ENCODE results near the gene CLASP1.
"Not testable (repeated sequence)": the region's sequence is repeated elsewhere in the genome, so short reads cannot be mapped to it uniquely, and the experiment has no call there.

CLASP1 gene

DNA sequence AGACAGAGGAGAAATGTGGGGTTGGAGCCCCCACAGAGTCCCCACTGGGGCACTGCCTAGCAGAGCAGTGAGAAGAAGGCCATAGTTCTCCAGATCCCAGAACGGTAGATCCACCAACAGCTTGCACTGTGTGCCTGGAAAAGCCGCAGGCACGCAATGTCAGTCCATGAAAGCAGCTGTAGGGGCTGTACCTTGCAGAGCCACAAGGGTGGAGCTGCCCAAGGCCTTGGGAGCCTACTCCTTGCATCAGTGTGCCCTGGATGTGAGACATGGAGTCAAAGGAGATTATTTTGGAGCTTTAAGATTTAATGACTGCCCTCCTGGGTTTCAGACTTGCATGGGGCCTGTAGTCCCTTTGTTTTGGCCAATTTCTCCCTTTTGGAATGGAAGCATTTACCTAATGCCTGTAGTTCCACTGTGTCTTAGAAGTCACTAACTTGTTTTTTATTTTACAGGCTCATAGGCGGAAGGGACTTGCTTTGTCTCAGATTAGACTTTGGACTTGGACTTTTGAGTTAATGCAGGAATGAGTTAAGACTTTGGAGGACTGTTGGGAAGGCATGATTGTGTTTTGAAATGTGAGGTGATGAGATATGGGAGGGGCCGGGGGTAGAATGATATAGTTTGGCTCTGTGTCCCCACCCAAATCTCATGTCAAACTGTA is 274.7 kb downstream of the CLASP1 start:
- DNase-seq (ENCODE audit: low read depth, low spot score) = not testable (repeated sequence)

DNA sequence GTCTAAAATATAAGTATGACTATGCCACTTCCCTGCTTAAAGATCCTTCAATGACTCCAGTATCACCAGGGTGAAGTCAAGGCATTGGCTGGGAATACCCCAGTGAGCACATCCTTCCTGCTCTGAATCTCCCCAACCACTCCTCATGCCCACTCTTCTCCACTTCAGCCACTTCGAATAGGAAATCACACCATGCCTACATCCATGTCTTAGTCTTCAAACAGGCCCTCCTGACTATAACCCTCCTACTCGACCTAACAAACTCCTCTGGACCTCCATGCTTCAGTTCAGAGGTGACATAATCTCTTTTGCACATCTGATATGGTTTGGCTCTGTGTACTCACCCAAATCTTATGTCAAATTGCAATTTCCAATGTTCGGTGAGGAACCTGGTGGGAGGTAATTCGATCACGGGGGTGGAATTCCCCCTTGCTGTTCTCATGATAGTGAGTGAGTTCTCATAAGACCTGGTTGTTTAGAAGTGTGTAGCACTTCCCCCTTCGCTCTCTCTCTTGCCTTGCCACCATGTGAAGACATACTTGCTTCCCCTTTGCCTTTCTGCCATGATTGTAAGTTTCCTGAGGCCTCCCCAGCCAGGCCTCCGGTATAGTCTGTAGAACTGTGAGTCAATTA is 276.4 kb downstream of the CLASP1 start:
- DNase-seq (ENCODE audit: low read depth, low spot score) = no peak

GRCh38 chr2:121372082-121372481 is 277.2 kb downstream of the CLASP1 start:
- no peak for DNase-seq (ENCODE audit: low read depth, low spot score)

DNA sequence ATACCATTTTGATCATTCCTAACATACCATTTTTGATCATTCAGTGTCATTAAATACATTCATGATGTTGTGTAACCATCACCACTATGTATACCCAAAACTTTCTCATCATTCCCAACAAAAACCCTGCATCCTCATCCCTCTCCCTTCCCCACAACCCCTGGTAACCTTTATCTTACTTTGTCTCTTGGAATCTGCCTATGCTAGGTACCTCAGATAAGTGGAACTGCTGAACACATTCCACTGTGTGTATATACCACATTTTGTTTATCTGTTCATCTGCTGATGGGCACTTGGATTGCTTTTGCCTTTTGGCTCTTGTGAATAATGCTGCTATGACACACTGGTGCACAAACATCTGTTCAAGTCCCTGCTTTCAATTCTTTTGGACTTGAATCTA is 280.4 kb downstream of the CLASP1 start:
- DNase-seq (ENCODE audit: low read depth, low spot score) = no peak

- DNase-seq (ENCODE audit: low read depth, low spot score) = no peak
Measured at GRCh38 chr2:121368155-121368554, 281.1 kb downstream of the CLASP1 start.

GRCh38 chr2:121367246-121367900 is 281.9 kb downstream of the CLASP1 start:
- no peak for DNase-seq (ENCODE audit: low read depth, low spot score)

DNA sequence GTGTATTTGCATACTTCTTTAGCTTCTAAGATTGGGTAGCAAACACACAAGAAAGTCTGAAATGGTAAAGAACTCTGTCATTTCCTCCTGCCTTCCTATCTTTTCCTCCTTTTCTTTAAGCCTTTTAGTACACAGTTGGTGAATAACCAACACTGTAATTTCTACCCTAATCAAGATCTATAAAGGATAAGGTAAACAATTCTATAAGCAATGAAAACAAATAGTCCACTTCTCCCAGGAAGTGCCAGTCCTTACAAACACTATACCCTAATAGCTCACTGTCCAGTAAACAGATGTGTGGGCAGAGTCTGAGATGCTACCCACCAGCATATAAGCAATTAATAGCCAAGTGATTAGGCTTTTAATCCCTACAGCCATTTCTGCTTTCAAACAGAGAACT is 283.2 kb downstream of the CLASP1 start:
- DNase-seq (ENCODE audit: low read depth, low spot score) = no peak

DNA sequence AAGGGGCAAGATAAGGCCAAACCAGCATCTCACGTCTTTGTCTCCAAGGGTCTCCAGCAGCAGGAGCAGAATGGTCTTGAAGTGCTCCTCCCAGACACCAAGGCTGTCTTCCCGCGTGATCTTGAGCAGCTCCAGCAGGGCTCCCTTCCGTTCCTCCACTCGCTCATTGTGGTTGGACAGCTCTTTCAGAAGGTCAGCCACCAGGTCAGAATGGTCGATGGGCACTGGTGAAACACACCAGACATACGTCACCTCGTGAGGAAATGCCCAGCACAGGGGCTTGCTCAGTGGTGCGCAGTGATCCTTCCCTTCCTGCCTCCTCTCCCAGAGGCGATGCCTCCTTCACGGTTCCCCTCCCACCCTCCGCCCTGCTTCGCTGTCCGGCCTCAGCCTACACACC is 284.2 kb downstream of the CLASP1 start:
- DNase-seq (ENCODE audit: low read depth, low spot score) = no peak

- DNase-seq (ENCODE audit: low read depth, low spot score) = no peak
Measured at GRCh38 chr2:121363632-121364420, 285.4 kb downstream of the CLASP1 start.

DNA sequence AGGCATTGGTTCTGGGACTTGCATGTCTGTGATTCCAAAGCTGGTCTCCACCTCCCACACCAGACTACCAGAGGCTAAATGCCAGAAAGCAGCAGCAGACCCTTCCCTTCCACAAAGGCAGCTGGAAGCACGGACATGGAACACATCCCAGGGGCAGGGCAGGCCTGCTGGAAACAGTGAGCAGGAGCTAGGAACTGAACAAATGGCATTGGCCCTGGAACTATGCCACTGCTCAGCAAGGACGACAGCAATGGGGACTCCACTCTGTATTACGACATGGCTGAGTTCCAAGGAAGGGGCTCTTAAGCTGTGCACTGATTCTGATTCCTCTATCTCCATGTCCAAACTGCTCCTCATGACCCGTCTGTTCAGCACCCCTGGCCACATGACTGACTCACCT is 286.5 kb downstream of the CLASP1 start:
- DNase-seq (ENCODE audit: low read depth, low spot score) = no peak

DNA sequence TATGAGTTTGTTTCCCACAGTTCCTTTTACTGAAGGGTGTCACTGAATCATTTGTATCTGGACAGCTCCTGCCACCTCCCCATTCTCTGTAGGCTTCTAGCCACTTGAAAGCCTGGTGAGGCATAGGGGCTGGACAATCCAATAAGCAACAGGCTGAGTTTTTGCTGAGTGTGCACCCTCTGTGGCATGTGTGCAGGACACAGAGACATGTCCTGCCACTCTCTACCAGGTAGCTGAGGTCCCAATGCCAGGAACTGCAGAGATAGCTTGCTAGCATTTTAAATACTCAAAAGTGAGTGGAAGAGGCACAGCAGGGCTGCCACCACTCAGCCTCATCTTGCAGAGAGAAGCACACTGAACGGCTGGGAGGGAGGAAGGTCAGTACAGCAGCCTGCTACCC is 287.0 kb downstream of the CLASP1 start:
- DNase-seq (ENCODE audit: low read depth, low spot score) = no peak

- no peak for DNase-seq (ENCODE audit: low read depth, low spot score)
Measured at GRCh38 chr2:121360566-121361300, 288.5 kb downstream of the CLASP1 start.

DNA sequence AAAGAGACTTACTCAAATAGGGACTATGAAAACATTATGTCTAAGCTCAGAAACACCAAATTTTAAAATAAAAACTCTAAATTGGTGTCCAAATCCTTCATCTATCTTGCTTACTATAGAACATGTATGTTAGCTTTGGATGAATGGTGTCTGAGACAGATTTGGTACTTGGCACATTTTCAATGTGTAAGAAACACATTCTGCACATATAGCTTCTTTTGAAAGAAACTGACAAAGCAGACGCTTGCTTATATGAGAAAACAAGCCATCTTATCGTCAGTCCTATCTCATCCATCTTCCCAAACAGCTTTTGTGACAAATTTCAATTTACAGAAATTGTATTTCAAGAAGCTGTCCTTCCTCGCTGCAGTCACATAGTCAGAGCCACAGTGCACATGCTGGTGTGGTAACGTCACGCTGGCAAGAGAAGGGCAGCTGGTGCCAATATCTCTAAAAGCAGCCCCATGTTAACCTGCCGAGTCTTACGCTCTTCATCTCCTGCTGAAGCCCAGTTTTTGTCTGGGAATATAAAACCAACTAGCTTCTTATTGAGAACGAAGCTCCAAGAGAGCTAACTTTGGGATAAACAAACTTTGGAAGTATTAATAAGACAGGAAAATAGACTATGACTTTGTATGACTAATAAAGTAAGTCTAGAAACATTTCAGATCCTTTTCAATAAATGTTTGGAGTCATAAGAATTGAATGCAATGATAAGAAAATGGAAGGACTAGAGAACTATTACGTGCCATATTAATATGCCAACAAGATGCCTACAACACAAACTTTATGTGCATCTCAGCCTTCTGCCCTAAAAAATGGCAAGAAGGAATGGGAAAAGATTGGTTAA is 289.3 kb downstream of the CLASP1 start:
- DNase-seq (ENCODE audit: low read depth, low spot score) = no peak

GRCh38 chr2:121359170-121359569 is 290.1 kb downstream of the CLASP1 start:
- no peak for DNase-seq (ENCODE audit: low read depth, low spot score)

DNA sequence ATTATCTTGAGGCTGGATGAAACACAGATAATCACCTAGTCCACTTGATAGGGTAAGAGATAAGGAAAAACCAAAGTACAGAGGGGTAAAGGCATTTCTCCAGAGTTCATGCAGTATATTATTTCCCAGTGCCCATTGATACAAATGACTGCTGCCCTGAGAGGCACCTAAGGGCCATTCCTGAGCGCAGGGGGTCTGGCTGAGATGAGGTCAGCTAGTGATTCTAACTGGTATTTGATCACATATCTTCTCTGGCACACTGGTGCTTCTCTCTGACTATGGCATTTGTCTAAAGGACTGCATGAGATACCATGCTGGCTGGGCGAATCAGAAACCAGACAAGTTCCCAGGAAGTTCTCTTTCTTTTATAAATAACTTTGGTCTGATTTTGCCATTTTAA is 291.0 kb downstream of the CLASP1 start:
- no peak for DNase-seq (ENCODE audit: low read depth, low spot score)

GRCh38 chr2:121356058-121356640 is 293.1 kb downstream of the CLASP1 start:
- peak; percentile 86 for DNase-seq (ENCODE audit: low read depth, low spot score)

DNA sequence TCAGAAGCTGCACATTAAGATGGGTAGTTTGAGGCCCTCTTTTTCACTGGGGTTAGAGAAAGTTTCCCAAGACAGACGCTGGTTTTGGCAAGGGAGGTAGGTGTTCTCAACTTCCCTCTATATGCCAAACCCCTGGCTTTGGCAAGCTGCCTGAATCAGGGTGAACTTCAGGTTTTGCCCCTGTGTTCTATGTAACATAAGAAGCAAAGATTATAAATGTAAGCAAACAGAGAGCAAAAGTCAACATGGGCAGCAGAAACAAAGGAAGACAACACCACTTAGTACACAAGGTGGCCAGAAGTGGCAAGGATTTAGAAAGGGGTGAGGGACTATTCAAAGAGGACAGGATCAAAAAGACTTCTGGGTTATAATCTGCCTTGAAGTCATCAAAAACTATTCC is 293.8 kb downstream of the CLASP1 start:
- no peak for DNase-seq (ENCODE audit: low read depth, low spot score)

- no peak for DNase-seq (ENCODE audit: low read depth, low spot score)
Measured at GRCh38 chr2:121351521-121352318, 297.5 kb downstream of the CLASP1 start.

DNA sequence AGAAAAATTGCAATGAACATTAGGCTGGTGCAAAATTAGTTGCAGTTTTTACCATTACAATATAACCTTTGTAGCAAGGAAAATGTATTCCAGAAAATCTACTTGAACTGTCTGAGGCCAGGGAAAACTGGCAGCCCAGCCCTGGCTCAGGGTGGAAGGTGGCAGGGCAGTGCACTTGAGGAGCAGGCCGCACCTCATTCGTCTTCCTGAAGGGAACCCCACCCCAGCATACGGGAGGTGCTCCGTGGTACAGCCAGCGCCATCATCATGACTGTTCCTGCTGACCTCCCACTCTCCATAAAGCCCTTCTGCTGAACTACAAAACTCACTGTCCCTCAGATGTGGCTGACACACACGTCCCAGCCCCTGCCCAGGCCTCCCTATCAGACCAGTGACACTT is 298.4 kb downstream of the CLASP1 start:
- DNase-seq (ENCODE audit: low read depth, low spot score) = no peak

DNA sequence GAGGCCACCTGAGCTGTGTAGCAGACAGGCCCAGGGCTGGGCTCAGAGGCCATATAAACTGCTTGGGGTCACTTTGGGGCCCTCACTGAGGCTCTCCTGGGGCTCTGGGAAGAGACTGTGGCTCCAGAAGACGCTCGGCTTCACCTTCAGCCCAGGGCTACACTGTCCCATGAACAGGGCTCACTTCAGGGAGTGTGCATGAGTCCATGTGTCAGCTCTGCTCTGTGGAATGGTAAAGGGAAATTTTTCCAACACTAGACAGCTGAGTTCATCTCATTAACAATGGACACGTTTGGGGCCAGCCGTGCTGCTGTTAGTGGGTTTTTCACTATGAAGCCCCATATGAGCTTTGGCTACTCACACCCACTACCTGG is 298.9 kb downstream of the CLASP1 start:
- DNase-seq (ENCODE audit: low read depth, low spot score) = no peak
